HepG2 (cell line): ENCODE data around the gene TRIM8. TPM values are rescaled to one million over a fixed set of nuclear protein-coding genes. Genes with fewer than 3 reads are reported as not detected.

Source experiments
- AKAP8 ChIP-seq: sonication (generic); formaldehyde crosslinking; IDR thresholded peaks from 2 replicates; pipeline ENCODE4 v1.5.1; 2020; ENCODE audit warnings: mild to moderate bottlenecking, missing genetic modification reagents
- ARID2 ChIP-seq: sonication (generic); formaldehyde crosslinking; IDR thresholded peaks from 2 replicates; pipeline ENCODE4 v1.8.1; 2022; ENCODE audit warnings: mild to moderate bottlenecking, missing genetic modification reagents, borderline replicate concordance
- ATM ChIP-seq: fragments of 450-650 bp; IDR thresholded peaks from 2 replicates; pipeline ENCODE4 v1.7.1; 2017; ENCODE audit warnings: mild to moderate bottlenecking, borderline replicate concordance
- BHLHE40 ChIP-seq: IDR thresholded peaks from 2 replicates; pipeline ENCODE4 v1.6.1; 2011; ENCODE audit warnings: low read length, improper control_type of control experiment
- E2F1 ChIP-seq: sonication (generic); formaldehyde crosslinking; IDR thresholded peaks from 2 replicates; pipeline ENCODE4 v1.5.0; 2020; ENCODE audit warnings: missing genetic modification reagents
- HOXA3 ChIP-seq: sonication (generic); formaldehyde crosslinking; IDR thresholded peaks from 2 replicates; pipeline ENCODE4 v1.5.0; 2020; ENCODE audit warnings: missing genetic modification reagents
- KMT2B ChIP-seq: IDR thresholded peaks from 2 replicates; pipeline ENCODE4 v1.6.1; 2016; ENCODE audit warnings: missing genetic modification reagents, missing compliant biosample characterization
- POGZ ChIP-seq: sonication (generic); formaldehyde crosslinking; IDR thresholded peaks from 2 replicates; pipeline ENCODE4 v1.4.0; 2020; ENCODE audit warnings: mild to moderate bottlenecking, missing genetic modification reagents
- RBAK ChIP-seq: sonication (generic); formaldehyde crosslinking; IDR thresholded peaks from 2 replicates; pipeline ENCODE4 v1.5.1; 2020; ENCODE audit warnings: mild to moderate bottlenecking, missing genetic modification reagents
- RFX3 ChIP-seq: IDR thresholded peaks from 2 replicates; pipeline ENCODE4 v1.6.1; 2016; ENCODE audit warnings: missing biosample characterization, missing genetic modification reagents
- SMAD1 ChIP-seq: sonication (generic); formaldehyde crosslinking; IDR thresholded peaks from 2 replicates; pipeline ENCODE4 v1.4.0; 2020; ENCODE audit warnings: missing genetic modification reagents, low read depth, mild to moderate bottlenecking, borderline replicate concordance
- SRSF4 ChIP-seq: fragments of 200-400 bp; formaldehyde crosslinking; IDR thresholded peaks from one replicate; pipeline ENCODE4 v1.6.1; 2018; ENCODE audit warnings: mild to moderate bottlenecking, low read depth, low read length, moderate library complexity; ENCODE audit not compliant: poor library complexity, severe bottlenecking
- TFDP1 ChIP-seq: IDR thresholded peaks from 2 replicates; pipeline ENCODE4 v1.6.1; 2016; ENCODE audit warnings: missing compliant biosample characterization, missing genetic modification reagents, borderline replicate concordance
- TMF1 ChIP-seq: sonication (generic); formaldehyde crosslinking; IDR thresholded peaks from 2 replicates; pipeline ENCODE4 v1.8.1; 2022; ENCODE audit warnings: low read depth, missing genetic modification reagents
- YY1 ChIP-seq: IDR thresholded peaks from 2 replicates; pipeline ENCODE4 v1.6.1; 2011; ENCODE audit warnings: low read length, low read depth, moderate library complexity, mild to moderate bottlenecking; ENCODE audit not compliant: insufficient read depth, insufficient replicate concordance
- ZBTB42 ChIP-seq: sonication (generic); formaldehyde crosslinking; IDR thresholded peaks from 2 replicates; pipeline ENCODE4 v1.5.0; 2020; ENCODE audit warnings: mild to moderate bottlenecking, missing genetic modification reagents
- ZBTB44 ChIP-seq: sonication (generic); formaldehyde crosslinking; IDR thresholded peaks from 2 replicates; pipeline ENCODE4 v1.4.0; 2020; ENCODE audit warnings: missing genetic modification reagents
- ZNF276 ChIP-seq: sonication (generic); formaldehyde crosslinking; IDR thresholded peaks from 2 replicates; pipeline ENCODE4 v1.4.0; 2020; ENCODE audit warnings: mild to moderate bottlenecking, low read depth, missing genetic modification reagents
- ZNF33A ChIP-seq: sonication (generic); formaldehyde crosslinking; IDR thresholded peaks from 2 replicates; pipeline ENCODE4 v1.5.1; 2020; ENCODE audit warnings: missing genetic modification reagents, mild to moderate bottlenecking, moderate library complexity, borderline replicate concordance
- ZNF770 ChIP-seq: sonication (generic); formaldehyde crosslinking; IDR thresholded peaks from 2 replicates; pipeline ENCODE4 v1.5.0; 2020; ENCODE audit warnings: mild to moderate bottlenecking, missing genetic modification reagents
- ZNF788 ChIP-seq: sonication (generic); formaldehyde crosslinking; IDR thresholded peaks from 2 replicates; pipeline ENCODE4 v1.5.0; 2020; ENCODE audit warnings: mild to moderate bottlenecking, missing genetic modification reagents, borderline replicate concordance
- polyA plus RNA-seq, 8 experiments: library from polyadenylated mRNA; depleted of rRNA in 3 of 8; stranded (reverse) in 7 of 8; unstranded in 1 of 8; fragments of >200 nt; fragmentation: Illumina TruSeq in 4 of 8; extraction: Trizol in 4 of 8; gene quantifications; 2 replicates each; pipeline versions ENCODE4 v1.2.1 to v1.2.3, GENCODE V29; 2011 to 2016; ENCODE audit warnings: low read depth in 4 of 8, missing spikeins in 1 of 8, mixed read lengths in 1 of 8; ENCODE audit not compliant: insufficient read depth in 1 of 8
- total RNA-seq, 5 experiments: library from RNA; depleted of rRNA; stranded (reverse); fragments of >200 nt; fragmentation: Illumina TruSeq; extraction: Trizol; gene quantifications; 2 replicates each; pipeline ENCODE4 v1.2.3, GENCODE V29; 2016; ENCODE audit warnings: low read depth in 1 of 5

Gene TRIM8
- total and polyA plus RNA-seq, 2 of the 13 experiments (the other 11 are each of a cell fraction or from before 2014, with no cell fraction given) = 38.9 to 66.5 TPM

- TF ChIP-seq SMAD1 (CRISPR knock-in tag) = 0 out of 2 replicates have a peak, but pooled peaks have one; percentile 53
- TF ChIP-seq AKAP8 (CRISPR knock-in tag) = peak; percentile 85
- no peak; the same call in 1 of the 2 replicates for TF ChIP-seq HOXA3 (CRISPR knock-in tag)
- no peak for TF ChIP-seq SRSF4
- TF ChIP-seq ZNF276 (CRISPR knock-in tag) = 0 out of 2 replicates have a peak, but pooled peaks have one; percentile 66
- no peak for TF ChIP-seq TMF1 (CRISPR knock-in tag)
- peak; percentile 75 for TF ChIP-seq POGZ
- TF ChIP-seq ZNF770 (CRISPR knock-in tag) = peak; percentile 32; the same call in 1 of the 2 replicates
- TF ChIP-seq RFX3 = no peak
- peak; percentile 97 for TF ChIP-seq BHLHE40
- no peak for TF ChIP-seq RBAK (CRISPR knock-in tag)
- TF ChIP-seq E2F1 (CRISPR knock-in tag) = 0 out of 2 replicates have a peak, but pooled peaks have one; percentile 43
- no peak for TF ChIP-seq ATM
- no peak for TF ChIP-seq ZBTB44
- TF ChIP-seq ZBTB42 = no peak
- peak; percentile 59; the same call in 1 of the 2 replicates for TF ChIP-seq ZNF788 (CRISPR knock-in tag)
- 0 out of 2 replicates have a peak, but pooled peaks have one; percentile 29 for TF ChIP-seq TFDP1 (CRISPR knock-in tag)
- TF ChIP-seq ARID2 (CRISPR knock-in tag) = no peak
- TF ChIP-seq YY1 = peak; percentile 57
- no peak for TF ChIP-seq KMT2B (CRISPR knock-in tag)
- TF ChIP-seq ZNF33A = no peak
Observed at GRCh38 chr10:102641880-102642735, 2.2 kb upstream of the TRIM8 start (continued).
